GM12878 (cell line): Measurements from ENCODE around the gene NTSR1. TPM values are rescaled to one million over a fixed set of nuclear protein-coding genes. Genes with fewer than 3 reads are reported as not detected.

Experiments
- ATAC-seq: fragments of 200-7000 bp; cut with Tn5 transposase; 3 replicates; pipeline ENCODE4 v1.9.1; 2020; ENCODE audit warnings: mild to moderate bottlenecking, moderate library complexity
- BruUV-seq: library from RNA; stranded (reverse); fragments of 400-500 nt; replicated peaks from 2 replicates; lab custom pipeline; 2021; lab: Mats Ljungman, UMichigan
- CTCF ChIA-PET: fragments of 300-600 bp; sonication (Branson Sonifier 250); formaldehyde crosslinking; extraction: SDS; loops from one replicate; lab custom pipeline; 2021; ENCODE audit warnings: inconsistent platforms; lab: Yijun Ruan, JAX
- POLR2A ChIA-PET: fragments of 350-600 bp; formaldehyde crosslinking; extraction: SDS; loops from one replicate; lab custom pipeline; 2021; ENCODE audit warnings: inconsistent platforms; lab: Charles Lee
- RAD21 ChIA-PET: fragments of 300-600 bp; sonication (Branson Sonifier 250); formaldehyde crosslinking; loops from one replicate; lab custom pipeline; 2023; ENCODE audit warnings: antibody characterized with exemption; ENCODE audit not compliant: unreplicated experiment; lab: Charles Lee
- SMC1A ChIA-PET: fragments of 300-600 bp; sonication (Branson Sonifier 250); formaldehyde crosslinking; loops from one replicate; lab custom pipeline; 2023; ENCODE audit not compliant: unreplicated experiment, uncharacterized antibody; lab: Charles Lee
- DNase-seq: peaks from one replicate; pipeline ENCODE4 v3.0.0-alpha.2; 2011; ENCODE audit warnings: low read depth, low spot score
- FAIRE-seq: peaks from 3 replicates; lab custom pipeline; 2011; peaks lifted over from hg19 to GRCh38; lab: Jason Lieb, UNC
- H2AFZ ChIP-seq: 2 replicates; pipeline ENCODE4 v1.6.0; 2011; ENCODE audit warnings: low read depth, low read length, control low read depth; ENCODE audit not compliant: control insufficient read depth
- H3K27ac ChIP-seq: 2 replicates; pipeline ENCODE4 v1.5.1; 2011; ENCODE audit warnings: control low read depth; ENCODE audit not compliant: control insufficient read depth, insufficient read depth
- H3K27me3 ChIP-seq, 2 experiments: replicated peaks in 1 of 2; 2 replicates each; pipeline versions ENCODE4 v1.6.0 to v1.6.1; 2011; ENCODE audit warnings: low read length in 1 of 2; ENCODE audit not compliant: control insufficient read depth in 2 of 2, insufficient read depth in 2 of 2
- H3K36me3 ChIP-seq, 2 experiments: 2 replicates each; pipeline ENCODE4 v1.5.1; 2011; ENCODE audit warnings: low read length in 1 of 2; ENCODE audit not compliant: control insufficient read depth in 2 of 2, insufficient read depth in 2 of 2
- H3K4me1 ChIP-seq: 2 replicates; pipeline ENCODE4 v1.6.1; 2011; ENCODE audit warnings: mild to moderate bottlenecking, low read length, moderate library complexity, mixed read lengths; ENCODE audit not compliant: control insufficient read depth, insufficient read depth
- H3K4me2 ChIP-seq: 2 replicates; pipeline ENCODE4 v1.6.0; 2011; ENCODE audit warnings: control low read depth; ENCODE audit not compliant: control insufficient read depth, insufficient read depth
- H3K4me3 ChIP-seq: fragments of 200-600 bp; sonication (generic); 2 replicates; pipeline ENCODE4 v1.5.1; 2016
- H3K79me2 ChIP-seq: 2 replicates; pipeline ENCODE4 v1.6.0; 2011; ENCODE audit warnings: low read length; ENCODE audit not compliant: control insufficient read depth, insufficient read depth
- H3K9ac ChIP-seq: 2 replicates; pipeline ENCODE4 v1.8.0; 2011; ENCODE audit warnings: low read length, control low read depth, mixed read lengths; ENCODE audit not compliant: control insufficient read depth, insufficient read depth
- H3K9me3 ChIP-seq: replicated peaks from 3 replicates; pipeline ENCODE4 v1.5.1; 2011; ENCODE audit warnings: mild to moderate bottlenecking, low read length; ENCODE audit not compliant: control insufficient read depth, insufficient read depth
- H4K20me1 ChIP-seq: 2 replicates; pipeline ENCODE4 v1.6.0; 2011; ENCODE audit not compliant: control insufficient read depth, insufficient read depth
- EZH2 ChIP-seq: IDR thresholded peaks from 2 replicates; pipeline ENCODE4 v1.6.1; 2012; ENCODE audit warnings: low read depth, mild to moderate bottlenecking, control low read depth, inconsistent platforms, low read length, borderline replicate concordance; ENCODE audit not compliant: control insufficient read depth
- MYC ChIP-seq: IDR thresholded peaks from 2 replicates; pipeline ENCODE4 v1.6.1; 2011; ENCODE audit warnings: mild to moderate bottlenecking, low read length, moderate library complexity, inconsistent platforms; ENCODE audit not compliant: insufficient read depth, insufficient replicate concordance, insufficient read length, severe bottlenecking
- SKIL ChIP-seq: fragments of 450-650 bp; IDR thresholded peaks from 2 replicates; pipeline ENCODE4 v1.6.1; 2017; ENCODE audit warnings: mild to moderate bottlenecking, low read depth, inconsistent platforms; ENCODE audit not compliant: poor library complexity, severe bottlenecking
- SUPT20H ChIP-seq: IDR thresholded peaks from 2 replicates; pipeline ENCODE4 v1.6.1; 2011; ENCODE audit warnings: low read depth, mild to moderate bottlenecking, low read length, moderate library complexity, borderline replicate concordance; ENCODE audit not compliant: control insufficient read depth
- ZNF24 ChIP-seq: fragments of 450-650 bp; IDR thresholded peaks from 2 replicates; pipeline ENCODE4 v1.6.1; 2017; ENCODE audit warnings: antibody characterized with exemption, mild to moderate bottlenecking
- WGBS: methylation state at CpG from one replicate; pipeline ENCODE4 v1.1.6; 2016; ENCODE audit warnings: low lambda C conversion rate; ENCODE audit not compliant: insufficient replicate concordance, insufficient coverage; ENCODE audit errors: missing lambda C conversion rate; 5-methylcytosine and 5-hydroxymethylcytosine counted together
- in situ Hi-C: fragments of 300-500 bp; cut with MboI; formaldehyde crosslinking; loops from 9 replicates; pipeline ENCODE4 v1.14.3; 2018; ENCODE audit warnings: mixed read lengths
- intact Hi-C: fragments of 100-400 bp; cut with micrococcal nuclease; formaldehyde crosslinking; loops from one replicate; pipeline ENCODE4 v1.14.2; 2022; ENCODE audit not compliant: unreplicated experiment
- polyA plus RNA-seq, 11 experiments: library from polyadenylated mRNA; depleted of rRNA in 4 of 11; unstranded in 6 of 11; stranded (reverse) in 5 of 11; fragments of >200 nt; fragmentation: Nextera tagmentation in 4 of 11; fragmentation: Illumina TruSeq in 1 of 11; extraction: Ambion mirVana in 4 of 11; extraction: Trizol in 1 of 11; gene quantifications; 1 replicate in 1 of 11; 2 replicates in 10 of 11; pipeline versions ENCODE4 v1.2.1 to v1.2.3, GENCODE V29; 2011 to 2016; ENCODE audit warnings: inconsistent platforms in 2 of 11, missing spikeins in 2 of 11, low read depth in 1 of 11
- total RNA-seq, 4 experiments: library from RNA; depleted of rRNA in 3 of 4; stranded (reverse); fragments of >200 nt in 3 of 4; fragmentation: Illumina TruSeq in 1 of 4; extraction: Trizol in 1 of 4; gene quantifications; 2 replicates each; pipeline versions ENCODE4 v1.2.1 to v1.2.3, GENCODE V29; 2013 to 2021

NTSR1 gene
- total and polyA plus RNA-seq, 10 of the 15 experiments (the other 5 are each of a cell fraction or from before 2014, with no cell fraction given): not detected

GRCh38 chr20:62748311-62748710 lies 39.7 kb downstream of the NTSR1 start (continued):
- TF ChIP-seq EZH2: no peak
- TF ChIP-seq SUPT20H: no peak
- TF ChIP-seq, all 136 proteins: peak for 0

GRCh38 chr20:62749851-62750445 lies 41.3 kb downstream of the NTSR1 start:
- intact Hi-C loops (no loop called here), in situ Hi-C loops (no loop called here)
- 78% methylated on average over 27 of the region's 27 CpGs for WGBS
- no peaks in the 10 kb centered on the region for H3K79me2 ChIP-seq
- FAIRE-seq: no peak
- no peaks in the 10 kb centered on the region for H3K4me1 ChIP-seq
- no peaks in the 10 kb centered on the region for H3K9me3 ChIP-seq
- BruUV-seq: no TSS peak
- ChIA-PET SMC1A (interaction anchor here (1.5 kb wide), 1 partner anchor 20 kb away, joined by 4 read pairs; no protein-coding TSS in a partner anchor), CTCF (no interaction called here), RAD21 (no interaction called here), POLR2A (no interaction called here)
- H4K20me1 ChIP-seq: no peaks in the 10 kb centered on the region
- H3K27ac ChIP-seq: no peak overlapping the region
- no peak overlapping the region for H2AFZ ChIP-seq
- H3K36me3 ChIP-seq: no peaks in the 10 kb centered on the region
- H3K4me3 ChIP-seq: no peak overlapping the region
- no peak for ATAC-seq
- H3K4me2 ChIP-seq: no peak overlapping the region
- no peak for DNase-seq
- no peak for TF ChIP-seq SKIL
- TF ChIP-seq ZNF24: no peak
- TF ChIP-seq MYC: no peak
- H3K27me3 ChIP-seq: peaks cover 0 to 2% of the 10 kb centered on the region in 2 experiments; a peak in 3 of 4 replicates
- no peak overlapping the region for H3K9ac ChIP-seq
